Fibroblast of skin of right quadriceps (primary cell): Measurements from ENCODE around the gene CLN3.
"Not testable (repeated sequence)": the region's sequence is repeated elsewhere in the genome, so short reads cannot be mapped to it uniquely, and the experiment has no call there.

Source experiments
- DNase-seq: peaks from one replicate; pipeline ENCODE4 v3.0.0-alpha.2; 2013

CLN3 gene

GRCh38 chr16:28513484-28514181, 21.8 kb upstream of the CLN3 start:
- DNase-seq = no peak

GRCh38 chr16:28511801-28512789, 20.2 kb upstream of the CLN3 start:
- no peak for DNase-seq

- DNase-seq = no peak
Measured at GRCh38 chr16:28511031-28511430, 19.2 kb upstream of the CLN3 start.

GRCh38 chr16:28505489-28506137, 13.7 kb upstream of the CLN3 start:
- no peak for DNase-seq

- DNase-seq = no peak
Measured at GRCh38 chr16:28504707-28505404, 13.0 kb upstream of the CLN3 start.

GRCh38 chr16:28503470-28504259, 11.8 kb upstream of the CLN3 start:
- no peak for DNase-seq

GRCh38 chr16:28502290-28502689, 10.4 kb upstream of the CLN3 start:
- no peak for DNase-seq

GRCh38 chr16:28501258-28502232, 9.7 kb upstream of the CLN3 start:
- DNase-seq = no peak

- DNase-seq = not testable (repeated sequence)
Measured at GRCh38 chr16:28500476-28501180, 8.8 kb upstream of the CLN3 start.

- DNase-seq = no peak
Measured at GRCh38 chr16:28499854-28500253, 8.0 kb upstream of the CLN3 start.

GRCh38 chr16:28498666-28499381, 7.0 kb upstream of the CLN3 start:
- no peak for DNase-seq

GRCh38 chr16:28497861-28498599, 6.2 kb upstream of the CLN3 start:
- no peak for DNase-seq

GRCh38 chr16:28497386-28497785, 5.5 kb upstream of the CLN3 start:
- no peak for DNase-seq

- DNase-seq = no peak
Measured at GRCh38 chr16:28496844-28497243, 5.0 kb upstream of the CLN3 start.

- no peak for DNase-seq
Measured at GRCh38 chr16:28495795-28496749, 4.2 kb upstream of the CLN3 start.

- no peak for DNase-seq
Measured at GRCh38 chr16:28495098-28495793, 3.4 kb upstream of the CLN3 start.
